Measurements from ENCODE around the gene SLC39A7. TPM values are rescaled to one million over a fixed set of nuclear protein-coding genes. Genes with fewer than 3 reads are reported as not detected.
A peak's percentile ranks its signal among the peaks of the same experiment; 100 is the strongest.

The SLC39A7 gene
- total RNA-seq, 1 experiment from 2014 or later: 118 TPM

GRCh38 chr6:33243476-33243875 is 42.8 kb downstream of the SLC39A7 start:
- no TSS peak for BruUV-seq (replicated peaks)
- Mint-ChIP-seq H3K9me3 (ENCODE audit: unreplicated experiment) (no peaks in the 10 kb centered on the region), H3K27me3 (ENCODE audit: insufficient read depth, unreplicated experiment) (peaks cover 46% of the 10 kb centered on the region), H3K4me3 (ENCODE audit: unreplicated experiment) (no peak overlapping the region), H3K36me3 (ENCODE audit: insufficient read depth, unreplicated experiment) (peaks cover 3% of the 10 kb centered on the region), H3K4me1 (ENCODE audit: insufficient read depth, unreplicated experiment) (no peaks in the 10 kb centered on the region), H3K27ac (ENCODE audit: low read depth, unreplicated experiment) (no peak overlapping the region)
- intact Hi-C loops (cut with micrococcal nuclease): no loop called here
- ChIA-PET POLR2A (interaction anchor here (0.8 kb wide), 1 partner anchor 11 kb away, joined by 3 read pairs; no protein-coding TSS in a partner anchor), CTCF (interaction anchor here (1.0 kb wide), 1 partner anchor 94 kb away, joined by 4 read pairs; no protein-coding TSS in a partner anchor)
- DNase-seq (ENCODE audit: unreplicated experiment): no peak
- no peak for TF ChIP-seq CTCF (IDR thresholded peaks at IDR 0.05; ENCODE audit: unreplicated experiment)

- POLR2A ChIA-PET: interaction anchor here (0.5 to 5.5 kb wide), 31 partner anchors 8 to 348 kb away, joined by 3 to 110 read pairs (median 4); partner anchors contain the start of genes B3GALT4, BRD2, HSD17B8 and PFDN6
- TF ChIP-seq CTCF (IDR thresholded peaks at IDR 0.05; ENCODE audit: unreplicated experiment): peak; percentile 97
- peaks cover 22% of the 10 kb centered on the region for H3K4me1 Mint-ChIP-seq (ENCODE audit: insufficient read depth, unreplicated experiment)
- no TSS peak for BruUV-seq (replicated peaks)
- H3K27me3 Mint-ChIP-seq (ENCODE audit: insufficient read depth, unreplicated experiment): peaks cover 10% of the 10 kb centered on the region
- intact Hi-C loops (cut with micrococcal nuclease): loop anchor here (1.0 to 2.0 kb wide), 5 partner anchors 39 to 234 kb away; partner anchors contain the start of genes RING1, RXRB and SLC39A7
- H3K9me3 Mint-ChIP-seq (ENCODE audit: unreplicated experiment): no peaks in the 10 kb centered on the region
- CTCF ChIA-PET: interaction anchor here (0.6 to 2.8 kb wide), 41 partner anchors 10 to 925 kb away, joined by 3 to 31 read pairs (median 5); partner anchors contain the start of genes BRD2, HSD17B8, RPS18 and VPS52
- DNase-seq (ENCODE audit: unreplicated experiment): peak; percentile 90
- peaks cover 41% of the 10 kb centered on the region for H3K36me3 Mint-ChIP-seq (ENCODE audit: insufficient read depth, unreplicated experiment)
- peak overlapping the region; percentile 70 for H3K27ac Mint-ChIP-seq (ENCODE audit: low read depth, unreplicated experiment)
- H3K4me3 Mint-ChIP-seq (ENCODE audit: unreplicated experiment): peak overlapping the region; percentile 82
Measured at GRCh38 chr6:33247977-33248642, 47.4 kb downstream of the SLC39A7 start.

- Mint-ChIP-seq H3K9me3 (ENCODE audit: unreplicated experiment) (no peaks in the 10 kb centered on the region), H3K27ac (ENCODE audit: low read depth, unreplicated experiment) (peak overlapping the region; percentile 70), H3K27me3 (ENCODE audit: insufficient read depth, unreplicated experiment) (peaks cover 5% of the 10 kb centered on the region), H3K4me1 (ENCODE audit: insufficient read depth, unreplicated experiment) (peaks cover 22% of the 10 kb centered on the region), H3K36me3 (ENCODE audit: insufficient read depth, unreplicated experiment) (peaks cover 41% of the 10 kb centered on the region), H3K4me3 (ENCODE audit: unreplicated experiment) (peak overlapping the region; percentile 82)
- TSS peak; percentile 29 for BruUV-seq (replicated peaks)
- ChIA-PET POLR2A (interaction anchor here (0.7 to 5.5 kb wide), 25 partner anchors 8 to 349 kb away, joined by 3 to 110 read pairs (median 6); partner anchors contain the start of genes B3GALT4, BRD2, HSD17B8 and PFDN6), CTCF (interaction anchor here (0.7 to 2.8 kb wide), 38 partner anchors 9 to 925 kb away, joined by 3 to 31 read pairs (median 5); partner anchors contain the start of genes HSD17B8, RPS18 and VPS52)
- intact Hi-C loops (cut with micrococcal nuclease): loop anchor here (1.0 to 2.0 kb wide), 5 partner anchors 40 to 234 kb away; partner anchors contain the start of genes RING1, RXRB and SLC39A7
- no peak for DNase-seq (ENCODE audit: unreplicated experiment)
- TF ChIP-seq CTCF (IDR thresholded peaks at IDR 0.05; ENCODE audit: unreplicated experiment): no peak
Measured at GRCh38 chr6:33248643-33248931, 47.9 kb downstream of the SLC39A7 start.

Measured in MCF 10A (cell line).